OCI-LY7 (cell line): ENCODE measurements around the gene NCAPH2.

ENCODE experiments used
- EZH2phosphoT487 ChIP-seq: fragments of 200-600 bp; sonication (generic); IDR thresholded peaks from 2 replicates; pipeline ENCODE4 v1.6.1; 2018; ENCODE audit warnings: low read depth, borderline replicate concordance, mild to moderate bottlenecking, mixed run types, antibody characterized with exemption, low read length, moderate library complexity, mixed read lengths
- TF ChIP-seq, protein P1 (sequence below): fragments of 200-600 bp; sonication (generic); conservative IDR thresholded peaks from 2 replicates; pipeline ENCODE4 v1.5.1; 2014; ENCODE audit warnings: mild to moderate bottlenecking, antibody characterized with exemption, low read length, moderate library complexity, mixed read lengths

DNA sequence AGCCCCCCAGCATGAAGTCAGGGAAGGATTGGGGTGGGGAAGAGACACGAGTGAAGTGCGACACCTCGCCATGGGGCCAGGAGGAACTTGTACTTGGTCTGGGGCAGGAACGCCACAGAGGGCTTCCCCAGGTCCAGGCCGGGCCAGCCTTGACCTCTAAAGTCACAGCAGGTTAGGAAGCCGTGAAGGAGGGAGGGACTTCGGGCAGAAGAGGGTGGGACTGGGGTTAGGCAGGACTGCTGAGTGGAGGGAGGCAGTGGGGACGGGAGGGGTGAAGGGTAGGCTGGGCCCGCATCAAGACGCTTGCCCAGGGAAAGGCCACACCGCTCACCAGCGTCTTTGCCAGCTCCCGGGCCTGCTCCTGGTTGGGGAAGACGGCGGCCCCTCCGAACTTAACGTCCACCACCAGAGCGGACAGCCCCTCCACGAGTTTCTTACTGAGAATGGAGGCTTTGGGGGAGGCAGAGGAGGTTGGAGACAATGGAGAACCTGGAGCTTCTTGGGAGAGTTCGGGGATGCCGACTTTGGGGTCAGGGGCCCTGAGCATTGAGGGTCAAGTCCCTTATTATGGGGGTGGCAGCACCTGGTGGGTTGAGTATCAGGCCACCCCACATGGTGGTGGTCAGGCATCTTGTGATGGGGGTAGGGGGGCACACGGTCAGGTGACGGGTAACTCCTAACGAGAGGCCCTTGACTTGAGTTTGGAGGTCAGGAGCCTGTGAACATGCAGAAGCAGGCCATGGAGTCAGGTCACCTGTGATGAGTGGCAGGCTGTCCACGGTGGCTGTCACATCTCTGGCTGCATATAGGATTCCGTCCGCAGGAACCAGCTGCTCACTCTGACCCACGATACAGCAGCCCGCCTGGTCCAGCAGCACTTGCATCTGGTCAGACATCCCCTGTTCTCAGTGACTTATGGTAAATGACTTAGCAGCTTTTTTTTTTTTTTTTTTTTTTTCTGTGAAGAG, 19.1 kb downstream of the NCAPH2 start:
- TF ChIP-seq, protein P1, sequence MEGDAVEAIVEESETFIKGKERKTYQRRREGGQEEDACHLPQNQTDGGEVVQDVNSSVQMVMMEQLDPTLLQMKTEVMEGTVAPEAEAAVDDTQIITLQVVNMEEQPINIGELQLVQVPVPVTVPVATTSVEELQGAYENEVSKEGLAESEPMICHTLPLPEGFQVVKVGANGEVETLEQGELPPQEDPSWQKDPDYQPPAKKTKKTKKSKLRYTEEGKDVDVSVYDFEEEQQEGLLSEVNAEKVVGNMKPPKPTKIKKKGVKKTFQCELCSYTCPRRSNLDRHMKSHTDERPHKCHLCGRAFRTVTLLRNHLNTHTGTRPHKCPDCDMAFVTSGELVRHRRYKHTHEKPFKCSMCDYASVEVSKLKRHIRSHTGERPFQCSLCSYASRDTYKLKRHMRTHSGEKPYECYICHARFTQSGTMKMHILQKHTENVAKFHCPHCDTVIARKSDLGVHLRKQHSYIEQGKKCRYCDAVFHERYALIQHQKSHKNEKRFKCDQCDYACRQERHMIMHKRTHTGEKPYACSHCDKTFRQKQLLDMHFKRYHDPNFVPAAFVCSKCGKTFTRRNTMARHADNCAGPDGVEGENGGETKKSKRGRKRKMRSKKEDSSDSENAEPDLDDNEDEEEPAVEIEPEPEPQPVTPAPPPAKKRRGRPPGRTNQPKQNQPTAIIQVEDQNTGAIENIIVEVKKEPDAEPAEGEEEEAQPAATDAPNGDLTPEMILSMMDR, result no peak
- no peak for TF ChIP-seq EZH2phosphoT487
